Stimulated activated CD8-positive, alpha-beta memory T cell treated with anti-CD3 and anti-CD28 coated beads, Interleukin-7, amount 100 ng/mL, for 48 hours (primary cell): Measurements from ENCODE around the gene MBOAT7.
A peak's percentile ranks its signal among the peaks of the same experiment; 100 is the strongest.

ENCODE experiments used
- DNase-seq, 2 donors: peaks; one replicate each; pipeline ENCODE4 v3.0.0-alpha.2; 2020; ENCODE audit warnings: low read depth in 1 of 2; ENCODE audit errors: extremely low read depth in 1 of 2

The MBOAT7 gene

GRCh38 chr19:54145541-54146158, 43.7 kb downstream of the MBOAT7 start:
- no peak for DNase-seq

GRCh38 chr19:54142166-54142780, 47.1 kb downstream of the MBOAT7 start:
- no peak for DNase-seq

DNA sequence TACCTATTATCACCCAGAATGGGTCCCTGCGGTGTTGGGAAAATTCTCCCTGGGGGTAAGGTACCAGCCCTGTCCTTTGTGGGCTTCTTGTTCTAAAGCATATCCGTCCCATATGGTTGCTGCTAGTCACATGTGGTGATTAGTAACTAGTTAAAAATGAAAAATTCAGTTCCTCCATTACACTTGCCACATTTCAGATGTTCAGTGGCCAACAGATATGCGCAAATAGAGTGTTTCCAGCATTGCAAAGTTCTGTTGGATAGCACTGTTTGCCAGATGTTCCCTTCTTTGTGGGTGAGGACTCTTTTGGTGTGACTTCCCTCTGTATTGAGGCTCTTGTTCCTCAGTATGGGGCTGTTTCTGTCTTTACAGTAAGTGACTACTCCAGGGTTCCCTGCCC, 48.0 kb downstream of the MBOAT7 start:
- no peak for DNase-seq

DNA sequence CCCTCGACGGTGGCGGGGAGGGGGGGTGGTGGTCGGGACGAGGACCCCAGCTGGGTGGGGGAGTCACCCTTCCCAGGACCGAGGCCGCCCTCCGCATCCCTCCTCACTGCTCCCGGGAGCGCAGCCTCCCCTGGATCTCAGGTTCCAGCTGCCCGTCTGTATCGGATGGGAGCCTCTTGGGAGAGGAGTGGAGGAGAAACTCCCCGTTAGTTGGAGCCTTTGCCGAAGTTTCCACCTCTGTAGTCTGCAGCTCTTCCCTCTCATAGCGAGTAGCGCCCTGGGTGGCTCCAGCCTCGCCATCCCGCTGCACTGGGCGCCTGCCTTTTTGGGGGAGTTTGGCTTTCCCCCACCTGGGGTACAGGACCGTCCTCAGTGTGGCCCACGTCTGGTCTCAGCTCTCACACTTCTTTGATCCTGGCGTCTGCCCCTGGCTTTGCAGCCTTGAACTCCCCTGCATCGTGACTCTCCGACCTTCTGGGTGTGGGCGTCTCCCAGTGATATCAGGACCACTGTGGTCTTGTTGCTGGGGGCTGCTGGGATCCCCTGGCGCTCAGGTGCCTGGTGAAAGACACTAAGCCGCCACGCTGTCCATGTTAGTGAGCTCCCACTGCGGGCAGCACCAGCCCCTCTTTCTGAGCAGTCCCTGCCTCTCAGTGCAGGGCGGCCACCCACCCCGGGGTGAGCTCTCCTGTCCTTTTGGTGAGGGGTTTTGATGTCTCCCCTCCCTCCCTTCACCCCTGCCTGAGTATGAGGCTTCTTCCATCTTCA, 50.7 kb downstream of the MBOAT7 start:
- peak; percentile 20 to 50 for DNase-seq

GRCh38 chr19:54137699-54138488, 51.5 kb downstream of the MBOAT7 start, which contains the start of gene CNOT3:
Gene CNOT3, plus strand, starts transcription at chr19:54137762. Its CDS starts 5,217 bp downstream, at chr19:54142979.
- no peak for DNase-seq

GRCh38 chr19:54136864-54137698, 52.3 kb downstream of the MBOAT7 start:
- DNase-seq: peak; percentile 98 to 99

GRCh38 chr19:54136086-54136863, 53.1 kb downstream of the MBOAT7 start:
- no peak for DNase-seq

- no peak for DNase-seq
Observed at GRCh38 chr19:54133957-54134590, 55.3 kb downstream of the MBOAT7 start.

GRCh38 chr19:54133312-54133956, 55.9 kb downstream of the MBOAT7 start:
- no peak for DNase-seq

- DNase-seq: no peak
Observed at GRCh38 chr19:54129617-54129996, 59.8 kb downstream of the MBOAT7 start.

DNA sequence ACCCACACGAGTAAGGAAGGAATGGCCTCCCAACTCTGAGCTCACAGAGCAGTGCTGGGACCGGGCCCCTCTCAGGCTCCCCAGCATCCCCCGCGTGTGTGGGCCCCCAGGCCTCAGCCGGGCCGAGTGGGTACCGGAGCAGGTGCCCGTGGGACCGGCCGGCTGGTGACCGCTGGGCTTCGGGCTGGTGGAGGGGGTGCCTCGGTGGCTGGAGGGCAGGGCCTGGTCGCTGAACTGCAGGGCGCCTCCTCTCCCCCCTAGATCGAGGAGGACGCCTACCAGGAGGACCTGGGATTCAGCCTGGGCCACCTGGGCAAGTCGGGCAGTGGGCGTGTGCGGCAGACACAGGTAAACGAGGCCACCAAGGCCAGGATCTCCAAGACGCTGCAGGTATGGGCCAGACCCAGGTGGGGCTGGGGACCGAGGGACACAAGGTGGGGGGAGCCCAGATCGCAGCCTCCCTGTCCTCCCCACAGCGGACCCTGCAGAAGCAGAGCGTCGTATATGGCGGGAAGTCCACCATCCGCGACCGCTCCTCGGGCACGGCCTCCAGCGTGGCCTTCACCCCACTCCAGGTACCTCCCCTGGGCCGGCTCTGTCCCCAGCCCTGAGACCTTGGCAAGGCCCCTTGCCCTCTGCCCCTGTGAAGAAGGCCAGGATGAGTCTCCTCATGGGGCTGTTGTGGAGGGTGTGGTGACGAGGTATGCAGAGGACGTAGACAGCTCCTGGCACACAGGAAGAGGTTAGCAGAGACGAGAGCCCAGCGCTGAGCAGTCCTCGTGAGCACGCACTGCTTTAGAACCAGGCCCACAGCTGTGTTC, 60.4 kb downstream of the MBOAT7 start:
- no peak for DNase-seq

- DNase-seq: no peak
Observed at GRCh38 chr19:54128441-54128725, 61.0 kb downstream of the MBOAT7 start.

GRCh38 chr19:54127688-54128440, 61.5 kb downstream of the MBOAT7 start:
- no peak for DNase-seq

GRCh38 chr19:54125713-54126112, 63.7 kb downstream of the MBOAT7 start:
- DNase-seq: no peak

GRCh38 chr19:54124393-54124792, 65.0 kb downstream of the MBOAT7 start:
- DNase-seq: no peak

DNA sequence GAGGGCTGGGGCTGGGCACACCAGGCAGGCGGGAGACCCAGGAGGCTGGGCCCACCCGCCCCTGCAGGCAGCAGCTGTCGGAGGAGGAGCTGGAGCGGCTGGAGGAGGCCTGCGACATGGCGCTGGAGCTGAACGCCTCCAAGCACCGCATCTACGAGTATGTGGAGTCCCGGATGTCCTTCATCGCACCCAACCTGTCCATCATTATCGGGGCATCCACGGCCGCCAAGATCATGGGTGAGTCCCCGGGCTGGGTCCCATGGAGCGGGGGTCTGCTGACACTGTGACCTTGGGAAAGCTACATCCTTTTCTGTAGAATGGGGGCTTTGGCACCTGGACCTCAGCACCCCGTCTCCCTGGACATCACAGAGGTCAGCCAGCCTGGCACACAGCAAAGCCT, 65.7 kb downstream of the MBOAT7 start:
- no peak for DNase-seq
